Common myeloid progenitor, CD34-positive (primary cell): ENCODE data around the gene ELK3.

Experiments
- CTCF ChIA-PET: fragments of 350-600 bp; sonication (Branson Sonifier 250); formaldehyde crosslinking; loops from one replicate; lab custom pipeline; 2021; ENCODE audit warnings: antibody characterized with exemption; lab: Charles Lee
- POLR2A ChIA-PET: fragments of 350-600 bp; sonication (Branson Sonifier 250); formaldehyde crosslinking; loops from one replicate; lab custom pipeline; 2021; ENCODE audit warnings: antibody characterized with exemption; lab: Charles Lee
- DNase-seq, 3 donors: peaks; one replicate each; pipeline versions ENCODE4 v3.0.0 to v3.0.0-alpha.2; 2013
- H3K27ac ChIP-seq, 2 experiments: 1 replicate in 1 of 2; 2 replicates in 1 of 2; pipeline ENCODE4 v1.7.0; 2013; ENCODE audit warnings: inconsistent platforms in 2 of 2, low read length in 2 of 2, mild to moderate bottlenecking in 2 of 2, low read depth in 1 of 2, moderate library complexity in 1 of 2; ENCODE audit not compliant: severe bottlenecking in 2 of 2, insufficient read depth in 1 of 2, poor library complexity in 1 of 2
- H3K27me3 ChIP-seq, 5 experiments: replicated peaks in 2 of 5; 1 replicate in 3 of 5; 2 replicates in 2 of 5; pipeline versions ENCODE4 v1.6.1 to v1.7.0; 2013; ENCODE audit warnings: low read length in 4 of 5, mild to moderate bottlenecking in 2 of 5, moderate library complexity in 2 of 5, inconsistent platforms in 1 of 5; ENCODE audit not compliant: insufficient read depth in 5 of 5, control insufficient read depth in 4 of 5
- H3K36me3 ChIP-seq, 4 experiments: 1 replicate in 2 of 4; 2 replicates in 2 of 4; pipeline versions ENCODE4 v1.6.1 to v1.7.0; 2013; ENCODE audit warnings: low read length in 3 of 4, control low read depth in 1 of 4, mild to moderate bottlenecking in 1 of 4; ENCODE audit not compliant: control insufficient read depth in 4 of 4, insufficient read depth in 4 of 4
- H3K4me1 ChIP-seq, 4 experiments: 1 replicate in 3 of 4; 2 replicates in 1 of 4; pipeline versions ENCODE4 v1.6.1 to v1.7.1; 2013; ENCODE audit warnings: low read length in 3 of 4, mild to moderate bottlenecking in 3 of 4, control low read depth in 1 of 4, inconsistent platforms in 1 of 4, moderate library complexity in 1 of 4; ENCODE audit not compliant: control insufficient read depth in 4 of 4, insufficient read depth in 4 of 4; ENCODE audit errors: control extremely low read depth in 1 of 4
- H3K4me3 ChIP-seq, 7 experiments: 1 replicate in 4 of 7; 2 replicates in 3 of 7; pipeline versions ENCODE4 v1.5.1 to v1.7.0; 2013; ENCODE audit warnings: mild to moderate bottlenecking in 7 of 7, low read length in 6 of 7, moderate library complexity in 6 of 7, inconsistent platforms in 2 of 7, low read depth in 2 of 7, control low read depth in 1 of 7; ENCODE audit not compliant: insufficient read depth in 4 of 7, control insufficient read depth in 1 of 7; ENCODE audit errors: extremely low read depth in 1 of 7
- H3K9me3 ChIP-seq, 5 experiments: 1 replicate in 4 of 5; 2 replicates in 1 of 5; pipeline versions ENCODE4 v1.6.1 to v1.7.1; 2013; ENCODE audit warnings: low read length in 4 of 5, mild to moderate bottlenecking in 2 of 5, inconsistent platforms in 1 of 5, low read depth in 1 of 5, moderate library complexity in 1 of 5; ENCODE audit not compliant: control insufficient read depth in 4 of 5, insufficient read depth in 2 of 5; ENCODE audit errors: control extremely low read depth in 1 of 5
- WGBS: methylation state at CpG from one replicate; pipeline ENCODE4 v1.1.5; 2013; ENCODE audit not compliant: insufficient coverage; 5-methylcytosine and 5-hydroxymethylcytosine counted together

The ELK3 gene

GRCh38 chr12:96228566-96229248 lies 34.5 kb downstream of the ELK3 start:
- Histone ChIP-seq H3K4me1 (peaks cover 9 to 17% (median 12%) of the 10 kb centered on the region in 4 experiments), H3K36me3 (peaks cover 12 to 71% (median 45%) of the 10 kb centered on the region in 4 experiments), H3K27ac (no peak overlapping the region), H3K27me3 (no peaks in the 10 kb centered on the region), H3K4me3 (no peak overlapping the region), H3K9me3 (no peaks in the 10 kb centered on the region)
- DNase-seq, result no peak
- 98% methylated on average over 7 of the region's 12 CpGs for WGBS
- CTCF ChIA-PET, result interaction anchor here (0.9 kb wide), 1 partner anchor 13 kb away, joined by 3 read pairs; no protein-coding TSS in a partner anchor
- POLR2A ChIA-PET, result interaction anchor here (0.8 kb wide), 1 partner anchor 33 kb away, joined by 4 read pairs; no protein-coding TSS in a partner anchor

GRCh38 chr12:96230646-96231045 lies 36.5 kb downstream of the ELK3 start:
- ChIA-PET CTCF (interaction anchor here (0.8 to 0.9 kb wide), 2 partner anchors 156 to 169 kb away, joined by 3 to 5 read pairs; no protein-coding TSS in a partner anchor), POLR2A (no interaction called here)
- 92% methylated on average over 12 of the region's 13 CpGs for WGBS
- peak overlapping the region in 1 of 2 experiments; percentile 25 for H3K27ac ChIP-seq
- no peaks in the 10 kb centered on the region for H3K27me3 ChIP-seq
- no peak overlapping the region for H3K4me3 ChIP-seq
- H3K36me3 ChIP-seq, result peaks cover 12 to 67% (median 39%) of the 10 kb centered on the region in 4 experiments
- H3K4me1 ChIP-seq, result peaks cover 0 to 10% (median 7%) of the 10 kb centered on the region in 4 experiments
- H3K9me3 ChIP-seq, result no peaks in the 10 kb centered on the region
- no peak for DNase-seq

GRCh38 chr12:96233168-96233567 lies 39.0 kb downstream of the ELK3 start:
- WGBS, result 100% methylated on average over 3 of the region's 7 CpGs
- CTCF ChIA-PET, result interaction anchor here (0.6 to 1.7 kb wide), 3 partner anchors 11 to 801 kb away, joined by 3 to 4 read pairs (median 3); no protein-coding TSS in a partner anchor
- POLR2A ChIA-PET, result no interaction called here
- Histone ChIP-seq H3K4me3 (no peak overlapping the region), H3K27me3 (no peaks in the 10 kb centered on the region), H3K36me3 (peaks cover 9 to 44% (median 28%) of the 10 kb centered on the region in 4 experiments), H3K9me3 (no peaks in the 10 kb centered on the region), H3K27ac (no peak overlapping the region), H3K4me1 (peaks cover 0 to 35% (median 32%) of the 10 kb centered on the region in 4 experiments)
- no peak for DNase-seq

GRCh38 chr12:96233939-96234461 lies 39.8 kb downstream of the ELK3 start:
- WGBS, result 96% methylated on average over 12 of the region's 15 CpGs
- H3K4me3 ChIP-seq, result no peak overlapping the region
- peaks cover 5 to 36% (median 23%) of the 10 kb centered on the region in 4 experiments for H3K36me3 ChIP-seq
- no peak overlapping the region for H3K27ac ChIP-seq
- no peaks in the 10 kb centered on the region for H3K27me3 ChIP-seq
- no peak for DNase-seq
- H3K4me1 ChIP-seq, result peaks cover 0 to 44% (median 36%) of the 10 kb centered on the region in 4 experiments
- CTCF ChIA-PET, result interaction anchor here (1.1 to 1.7 kb wide), 4 partner anchors 12 to 283 kb away, joined by 3 to 7 read pairs (median 4); no protein-coding TSS in a partner anchor
- no peaks in the 10 kb centered on the region for H3K9me3 ChIP-seq
- POLR2A ChIA-PET, result interaction anchor here (0.7 to 1.2 kb wide), 2 partner anchors 8 to 13 kb away, joined by 3 to 4 read pairs; no protein-coding TSS in a partner anchor

GRCh38 chr12:96234591-96235483 lies 40.7 kb downstream of the ELK3 start:
- no peak overlapping the region for H3K4me3 ChIP-seq
- no peaks in the 10 kb centered on the region for H3K27me3 ChIP-seq
- 96% methylated on average over 12 of the region's 22 CpGs for WGBS
- H3K9me3 ChIP-seq, result no peaks in the 10 kb centered on the region
- H3K27ac ChIP-seq, result no peak overlapping the region
- ChIA-PET CTCF (interaction anchor here (0.8 to 1.7 kb wide), 5 partner anchors 13 to 282 kb away, joined by 3 to 7 read pairs (median 4); no protein-coding TSS in a partner anchor), POLR2A (interaction anchor here (0.7 to 1.2 kb wide), 2 partner anchors 9 to 14 kb away, joined by 3 to 4 read pairs; no protein-coding TSS in a partner anchor)
- no peak for DNase-seq
- H3K4me1 ChIP-seq, result peaks cover 0 to 51% (median 41%) of the 10 kb centered on the region in 4 experiments
- H3K36me3 ChIP-seq, result peaks cover 4 to 37% (median 22%) of the 10 kb centered on the region in 4 experiments

GRCh38 chr12:96235484-96235826 lies 41.3 kb downstream of the ELK3 start:
- CTCF ChIA-PET, result interaction anchor here (0.8 kb wide), 1 partner anchor 15 kb away, joined by 3 read pairs; no protein-coding TSS in a partner anchor
- POLR2A ChIA-PET, result no interaction called here
- 90% methylated on average over 2 of the region's 5 CpGs for WGBS

More at GRCh38 chr12:96235484-96235826, 41.3 kb downstream of the ELK3 start:
- DNase-seq, result no peak
- no peaks in the 10 kb centered on the region for H3K9me3 ChIP-seq
- H3K4me3 ChIP-seq, result no peak overlapping the region
- peaks cover 0 to 31% (median 20%) of the 10 kb centered on the region in 4 experiments for H3K36me3 ChIP-seq
- no peak overlapping the region for H3K27ac ChIP-seq
- no peaks in the 10 kb centered on the region for H3K27me3 ChIP-seq
- peaks cover 0 to 57% (median 44%) of the 10 kb centered on the region in 4 experiments for H3K4me1 ChIP-seq
